Epithelial cell of proximal tubule (primary cell): ENCODE measurements around the gene HMBS. TPM values are rescaled to one million over a fixed set of nuclear protein-coding genes. Genes with fewer than 3 reads are reported as not detected.
"Not testable (repeated sequence)": the region's sequence is repeated elsewhere in the genome, so short reads cannot be mapped to it uniquely, and the experiment has no call there.

ENCODE experiments used
- DNase-seq: peaks from one replicate; pipeline ENCODE4 v3.0.0-alpha.2; 2011; ENCODE audit warnings: low read depth
- H3K4me3 ChIP-seq: 2 replicates; pipeline ENCODE4 v1.5.1; 2011; ENCODE audit warnings: low read depth, mild to moderate bottlenecking, low read length
- CTCF ChIP-seq: conservative IDR thresholded peaks from 2 replicates; pipeline ENCODE4 v1.5.1; 2012; ENCODE audit warnings: low read depth, mild to moderate bottlenecking, low read length
- total RNA-seq: library from RNA; depleted of rRNA; stranded (reverse); fragments of >200 nt; gene quantifications from 2 replicates; pipeline ENCODE4 v1.2.3, GENCODE V29; 2015

The HMBS gene
- total RNA-seq, 1 donor from 2014 or later, result 17.0 TPM

- peak within 1 kb of the TSS; percentile 88 for H3K4me3 ChIP-seq
- peak; percentile 71 for DNase-seq
- TF ChIP-seq CTCF, result no peak
Observed at GRCh38 chr11:119121008-119121810, 36.5 kb downstream of the HMBS start, which contains the start of gene HINFP. HINFP (plus strand) TSS chr11:119121580; CDS start chr11:119126945, 5,365 bp downstream.

GRCh38 chr11:119121811-119122124 lies 37.1 kb downstream of the HMBS start:
- TF ChIP-seq CTCF, result no peak
- H3K4me3 ChIP-seq, result peak overlapping the region; percentile 88
- no peak for DNase-seq

- no peak for TF ChIP-seq CTCF
- H3K4me3 ChIP-seq, result no peak overlapping the region
- DNase-seq, result no peak
Observed at GRCh38 chr11:119125821-119126220, 41.1 kb downstream of the HMBS start.

GRCh38 chr11:119126675-119127268 lies 42.1 kb downstream of the HMBS start:
- no peak for DNase-seq
- no peak overlapping the region for H3K4me3 ChIP-seq

GRCh38 chr11:119130662-119131061 lies 46.0 kb downstream of the HMBS start:
- DNase-seq, result no peak
- H3K4me3 ChIP-seq, result no peak overlapping the region
- no peak for TF ChIP-seq CTCF

More at GRCh38 chr11:119126675-119127268, 42.1 kb downstream of the HMBS start:
- no peak for TF ChIP-seq CTCF

GRCh38 chr11:119134389-119134978 lies 49.8 kb downstream of the HMBS start:
- DNase-seq, result no peak
- peak; percentile 77 for TF ChIP-seq CTCF
- no peak overlapping the region for H3K4me3 ChIP-seq

GRCh38 chr11:119139276-119139675 lies 54.6 kb downstream of the HMBS start:
- DNase-seq, H3K4me3 ChIP-seq: not testable (repeated sequence)
